ENCODE data around the gene MEX3A.
"Not testable (repeated sequence)": the region's sequence is repeated elsewhere in the genome, so short reads cannot be mapped to it uniquely, and the experiment has no call there.

- TF ChIP-seq CTCF (IDR thresholded peaks at IDR 0.05; ENCODE audit: control extremely low read depth in 1 of 3, insufficient read depth in 1 of 3, low read depth in 1 of 3, low read length in 3 of 3); YY1 (IDR thresholded peaks at IDR 0.05; ENCODE audit: low read depth, low read length): not testable (repeated sequence)
Measured at GRCh38 chr1:156125544-156125943, 43.3 kb upstream of the MEX3A start.

All from H1 (cell line).